Measurements from ENCODE around the gene RGS12. TPM values are rescaled to one million over a fixed set of nuclear protein-coding genes. Genes with fewer than 3 reads are reported as not detected.

RGS12 gene
- total and polyA plus RNA-seq, 2 of the 8 experiments (the other 6 are each of a cell fraction or from before 2014, with no cell fraction given), result 6.0 to 16.4 TPM

- H3K4me2 ChIP-seq (ENCODE audit: insufficient read depth in 1 of 2, low read depth in 2 of 2, low read length in 2 of 2), result no peak overlapping the region
- DNase-seq (ENCODE audit: low read depth in 1 of 2, low spot score in 2 of 2) (no peak), FAIRE-seq (no peak)
- no peak overlapping the region for H2BK5ac ChIP-seq (ENCODE audit: low read depth, low read length)
- H3K4me1 ChIP-seq (replicated peaks in 1 of 4; ENCODE audit: control insufficient read depth in 3 of 4, insufficient read depth in 4 of 4, low read length in 3 of 4), result peaks cover 0 to 8% (median 0%) of the 10 kb centered on the region in 4 experiments; a peak in 3 of 7 replicates
- H3K4ac ChIP-seq (replicated peaks; ENCODE audit: insufficient read length, low read depth, low read length), result no peak overlapping the region
- no peak overlapping the region for H3K23ac ChIP-seq (ENCODE audit: insufficient read length)
- no peak overlapping the region for H2AK5ac ChIP-seq (ENCODE audit: low read depth, low read length)
- no peak overlapping the region for H3K9ac ChIP-seq (replicated peaks in 1 of 4; ENCODE audit: extremely low read depth in 1 of 4, low read depth in 3 of 4, low read length in 3 of 4)
- no peaks in the 10 kb centered on the region for H3K79me2 ChIP-seq (ENCODE audit: control insufficient read depth in 1 of 2, insufficient read depth in 2 of 2, low read length in 2 of 2)
- no peaks in the 10 kb centered on the region for H3K23me2 ChIP-seq (ENCODE audit: low read depth, low read length)
- H3K27me3 ChIP-seq (replicated peaks in 1 of 4; ENCODE audit: control insufficient read depth in 3 of 4, extremely low read depth in 1 of 4, insufficient read depth in 3 of 4, low read length in 3 of 4), result no peaks in the 10 kb centered on the region
- no peaks in the 10 kb centered on the region for H3K9me3 ChIP-seq (ENCODE audit: insufficient read depth in 2 of 2, low read depth in 1 of 2, low read length in 1 of 2)
- H3K18ac ChIP-seq (ENCODE audit: extremely low read depth, low read length), result no peak overlapping the region
- POLR2A ChIA-PET (ENCODE audit: partially characterized antibody), result no interaction called here
- peaks cover 0 to 7% of the 10 kb centered on the region in 2 experiments for H4K20me1 ChIP-seq (replicated peaks in 1 of 2; ENCODE audit: control insufficient read depth in 1 of 2, insufficient read depth in 2 of 2, low read length in 2 of 2)
- 93% methylated on average over 35 of the region's 38 CpGs; no CpG with 5 or more reads in 1 of the 2 experiments for WGBS, 2 experiments (ENCODE audit: extremely low coverage in 1 of 2, insufficient coverage in 1 of 2, insufficient read length in 1 of 2, insufficient replicate concordance in 2 of 2, low coverage in 1 of 2, low lambda C conversion rate in 2 of 2, missing lambda C conversion rate in 1 of 2)
- H2BK120ac ChIP-seq (replicated peaks; ENCODE audit: low read depth, low read length), result no peak overlapping the region
- H4K5ac ChIP-seq (ENCODE audit: insufficient read length, low read depth, low read length), result no peak overlapping the region
- CTCF ChIA-PET (ENCODE audit: partially characterized antibody), result interaction anchor here (1.5 kb wide), 1 partner anchor 66 kb away, joined by 7 read pairs; no protein-coding TSS in a partner anchor
- H3K36me3 ChIP-seq (ENCODE audit: control insufficient read depth in 2 of 4, insufficient read depth in 4 of 4, low read length in 3 of 4), result no peaks in the 10 kb centered on the region
- H2BK15ac ChIP-seq (ENCODE audit: low read length), result no peak overlapping the region
- H4K8ac ChIP-seq (ENCODE audit: extremely low read depth, insufficient read depth, low read length), result no peak overlapping the region
- H3K4me3 ChIP-seq (ENCODE audit: extremely low read depth in 1 of 4, insufficient read depth in 2 of 4, low read depth in 3 of 4, low read length in 4 of 4), result no peak overlapping the region
- H4K91ac ChIP-seq (replicated peaks; ENCODE audit: insufficient read length, low read length), result no peak overlapping the region
- H3K27ac ChIP-seq (ENCODE audit: low read depth, low read length), result no peak overlapping the region
- no peaks in the 10 kb centered on the region for H3K79me1 ChIP-seq (ENCODE audit: low read depth, low read length)
- no peak overlapping the region for H3K56ac ChIP-seq (replicated peaks; ENCODE audit: insufficient read length, low read depth, low read length)
- H2AFZ ChIP-seq (ENCODE audit: low read length), result no peak overlapping the region
- H2BK12ac ChIP-seq (ENCODE audit: low read depth, low read length), result no peak overlapping the region
- H2BK20ac ChIP-seq (ENCODE audit: low read length), result no peak overlapping the region
- TF ChIP-seq FOSL1 (IDR thresholded peaks at IDR 0.05; ENCODE audit: insufficient read depth, low read depth, low read length) (no peak), SIX5 (IDR thresholded peaks at IDR 0.05; ENCODE audit: low read depth, low read length) (no peak), RXRA (IDR thresholded peaks at IDR 0.05; ENCODE audit: insufficient read depth, low read depth, low read length) (no peak), SRF (IDR thresholded peaks at IDR 0.05; ENCODE audit: low read depth, low read length) (no peak), ASH2L (IDR thresholded peaks at IDR 0.05; ENCODE audit: low read length) (no peak), SIRT6 (IDR thresholded peaks at IDR 0.05; ENCODE audit: low read length) (no peak), KDM4A (IDR thresholded peaks at IDR 0.05; ENCODE audit: low read depth, low read length, severe bottlenecking) (no peak), TCF12 (IDR thresholded peaks at IDR 0.05; ENCODE audit: low read depth, low read length) (no peak)
- H3K14ac ChIP-seq (ENCODE audit: insufficient read length), result no peak overlapping the region
Measured at GRCh38 chr4:3252831-3253641, 39.8 kb upstream of the RGS12 start.

Measured in H1 (cell line).